Coronary artery (tissue), 2 donors: Measurements from ENCODE around the gene MYOM1.

Source experiments
- DNase-seq: peaks from one replicate; pipeline ENCODE4 v3.0.0-alpha.2; 2017; ENCODE audit warnings: low spot score
- H3K27ac ChIP-seq, 2 donors: fragments of 200-600 bp; sonication (generic); one replicate each; pipeline ENCODE4 v1.5.1; 2016 to 2019
- H3K4me3 ChIP-seq: fragments of 200-600 bp; sonication (generic); 2 replicates; pipeline ENCODE4 v1.5.1; 2016; ENCODE audit warnings: mild to moderate bottlenecking, moderate library complexity
- CTCF ChIP-seq: fragments of 200-600 bp; sonication (generic); IDR thresholded peaks from one replicate; pipeline ENCODE4 v1.5.1; 2019; ENCODE audit warnings: antibody characterized with exemption

The MYOM1 gene

GRCh38 chr18:3238742-3239141 lies 19.0 kb upstream of the MYOM1 start:
- no peak for TF ChIP-seq CTCF
- no peak for DNase-seq
- no peak overlapping the region for H3K27ac ChIP-seq
- H3K4me3 ChIP-seq: no peak overlapping the region

- Histone ChIP-seq H3K27ac (no peak overlapping the region), H3K4me3 (no peak overlapping the region)
- TF ChIP-seq CTCF: no peak
- DNase-seq: no peak
These were observed 16.7 kb upstream of the MYOM1 start for GRCh38 chr18:3236470-3236869.

GRCh38 chr18:3235846-3236245 lies 16.1 kb upstream of the MYOM1 start:
- DNase-seq: no peak
- Histone ChIP-seq H3K27ac (no peak overlapping the region), H3K4me3 (no peak overlapping the region)
- no peak for TF ChIP-seq CTCF

- TF ChIP-seq CTCF: no peak
- DNase-seq: no peak
- Histone ChIP-seq H3K27ac (no peak overlapping the region), H3K4me3 (no peak overlapping the region)
These were observed 14.7 kb upstream of the MYOM1 start for GRCh38 chr18:3234457-3234856.

GRCh38 chr18:3233433-3234168 lies 13.8 kb upstream of the MYOM1 start:
- Histone ChIP-seq H3K27ac (no peak overlapping the region), H3K4me3 (no peak overlapping the region)
- DNase-seq: no peak
- no peak for TF ChIP-seq CTCF

GRCh38 chr18:3233004-3233403 lies 13.2 kb upstream of the MYOM1 start:
- no peak overlapping the region for H3K27ac ChIP-seq
- no peak for TF ChIP-seq CTCF
- H3K4me3 ChIP-seq: no peak overlapping the region
- no peak for DNase-seq
